HTERT RPE-1 (cell line): ENCODE measurements around the gene PPP1R11.
"Not testable (repeated sequence)": the region's sequence is repeated elsewhere in the genome, so short reads cannot be mapped to it uniquely, and the experiment has no call there.

ENCODE experiments used
- in situ Hi-C: fragments of 300-500 bp; cut with MboI; formaldehyde crosslinking; loops from 4 replicates; pipeline ENCODE4 v1.14.3; 2020; ENCODE audit warnings: low sequenced_read_pairs

The PPP1R11 gene, protein sequence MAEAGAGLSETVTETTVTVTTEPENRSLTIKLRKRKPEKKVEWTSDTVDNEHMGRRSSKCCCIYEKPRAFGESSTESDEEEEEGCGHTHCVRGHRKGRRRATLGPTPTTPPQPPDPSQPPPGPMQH

DNA sequence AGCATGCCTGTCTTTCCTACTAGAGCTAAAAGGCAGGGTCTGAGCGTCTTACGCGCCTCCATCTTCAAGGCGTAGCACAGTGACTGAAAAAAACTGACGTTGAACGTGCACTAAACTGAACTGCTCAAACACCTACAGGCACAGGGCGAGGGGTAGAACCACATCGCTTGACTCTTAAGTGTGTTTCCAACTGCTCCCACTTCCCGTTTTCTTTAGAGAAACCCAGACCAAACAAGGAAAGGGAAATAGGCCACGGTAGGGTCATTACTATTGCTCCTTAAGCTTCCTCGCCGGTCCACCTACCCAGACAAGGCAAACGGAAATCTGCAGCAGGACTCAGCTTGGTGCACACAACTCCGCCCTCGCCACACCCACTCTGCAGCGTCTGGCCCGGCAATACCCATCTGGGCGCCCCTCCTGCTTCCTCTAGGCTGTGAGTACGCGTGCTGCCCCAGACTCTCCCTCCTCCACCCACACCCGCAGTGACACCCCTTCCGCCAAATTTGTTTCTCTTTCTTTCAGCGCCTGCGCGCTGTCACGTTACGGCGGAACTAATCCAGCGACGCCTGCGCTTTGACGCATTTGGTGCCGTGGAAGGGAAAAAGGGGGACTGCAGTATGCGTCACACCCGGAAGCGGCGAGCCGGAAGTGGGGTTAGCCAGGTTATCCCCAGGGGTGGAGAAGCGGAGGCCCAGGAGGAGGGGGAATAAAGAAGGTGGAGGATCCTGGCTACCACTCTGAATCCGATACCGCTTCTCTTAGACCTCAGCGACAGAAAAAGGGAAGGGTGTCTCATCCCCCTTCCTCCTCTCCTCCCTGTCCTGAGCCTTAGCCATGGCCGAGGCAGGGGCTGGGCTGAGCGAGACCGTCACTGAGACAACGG is at the start of gene PPP1R11:
Gene PPP1R11 (plus strand): TSS at position 622 of the 883 bp plus-strand sequence. CDS start 213 bp downstream, at position 835.
- in situ Hi-C loops, result no loop called here

GRCh38 chr6:30019819-30020218 is 47.2 kb upstream of the PPP1R11 start:
- in situ Hi-C loops, result no loop called here

DNA sequence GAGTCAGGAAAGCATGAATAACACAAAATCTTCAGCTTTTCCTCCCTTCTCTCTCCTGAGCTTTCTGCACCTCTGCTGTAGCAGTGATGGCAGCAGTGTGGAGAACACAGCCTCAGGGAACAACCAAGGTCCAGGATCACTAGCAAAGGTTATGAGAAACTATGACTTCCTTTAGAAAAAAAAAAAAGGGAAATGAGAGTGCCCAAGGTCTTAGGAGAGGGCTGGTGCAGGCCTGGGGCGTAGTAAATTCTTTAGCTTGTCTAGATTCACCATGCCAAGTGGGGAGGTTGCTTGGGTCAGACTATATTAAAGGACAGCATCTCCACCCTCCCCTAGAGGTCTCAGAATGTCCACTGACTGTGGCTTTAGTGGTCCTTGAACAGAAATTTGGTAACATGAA is 46.4 kb upstream of the PPP1R11 start:
- in situ Hi-C loops, result no loop called here

GRCh38 chr6:30022189-30022588 is 44.8 kb upstream of the PPP1R11 start:
- in situ Hi-C loops, result no loop called here

DNA sequence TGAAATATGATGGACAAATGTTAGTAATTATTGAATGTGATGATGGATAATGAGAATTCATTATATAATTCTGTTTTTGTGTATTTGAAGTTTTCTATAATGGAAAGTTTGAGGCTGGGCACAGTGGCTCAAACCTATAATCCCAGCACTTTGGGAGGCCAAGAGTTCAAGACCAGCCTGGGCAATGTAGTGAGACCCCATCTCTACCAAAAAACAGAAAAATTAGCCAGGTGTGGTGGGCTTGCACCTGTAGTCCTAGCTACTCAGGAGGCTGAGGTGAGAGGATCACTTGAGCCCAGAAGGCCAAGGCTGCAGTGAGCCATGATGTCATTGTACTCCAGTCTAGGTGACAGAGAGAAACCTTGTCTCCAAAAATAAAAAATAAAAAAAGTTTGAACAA is 44.3 kb upstream of the PPP1R11 start:
- in situ Hi-C loops, result not testable (repeated sequence)

DNA sequence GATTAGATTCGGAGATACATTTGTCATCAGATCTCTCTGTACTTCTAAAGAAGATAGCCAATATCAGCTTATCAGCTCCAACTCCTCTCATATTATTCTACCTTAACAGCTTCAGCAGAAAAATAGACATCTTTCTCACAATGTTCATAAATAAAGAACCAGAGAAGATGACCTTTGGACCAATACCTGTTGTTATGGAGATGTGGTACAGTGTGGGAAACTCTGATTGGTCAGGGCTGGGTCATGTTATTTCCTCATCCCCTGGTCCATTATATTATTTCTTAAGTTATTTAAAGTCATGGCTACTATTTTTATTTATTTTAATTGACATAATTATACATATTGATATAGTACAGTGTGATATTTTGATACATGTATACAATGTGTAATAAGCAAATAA is 41.8 kb upstream of the PPP1R11 start:
- in situ Hi-C loops, result no loop called here

DNA sequence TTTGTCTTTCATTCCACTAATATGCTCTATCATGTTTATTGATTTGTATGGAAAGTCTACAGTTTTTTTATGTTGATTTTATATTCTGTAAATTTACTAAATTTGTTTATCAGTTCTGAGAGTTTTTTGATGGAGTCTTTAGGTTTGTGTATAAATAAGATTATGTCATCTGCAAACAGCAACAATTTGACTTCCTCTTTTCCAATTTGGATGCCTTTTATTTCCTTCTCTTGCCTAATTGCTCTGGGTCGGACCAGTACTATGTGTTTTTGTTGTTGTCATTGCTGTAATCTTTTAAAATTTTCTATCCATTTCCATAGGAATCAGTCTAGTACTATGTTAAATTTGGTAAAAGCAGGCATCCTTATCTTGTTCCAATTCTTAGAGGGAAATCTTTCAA is 37.4 kb upstream of the PPP1R11 start:
- in situ Hi-C loops, result no loop called here

GRCh38 chr6:30031381-30031780 is 35.6 kb upstream of the PPP1R11 start:
- in situ Hi-C loops, result no loop called here

GRCh38 chr6:30033440-30033839 is 33.6 kb upstream of the PPP1R11 start:
- in situ Hi-C loops, result not testable (repeated sequence)

- in situ Hi-C loops, result no loop called here
Observed at GRCh38 chr6:30035784-30036183, 31.2 kb upstream of the PPP1R11 start.

- in situ Hi-C loops, result no loop called here
Observed at GRCh38 chr6:30037182-30037788, 29.7 kb upstream of the PPP1R11 start.

DNA sequence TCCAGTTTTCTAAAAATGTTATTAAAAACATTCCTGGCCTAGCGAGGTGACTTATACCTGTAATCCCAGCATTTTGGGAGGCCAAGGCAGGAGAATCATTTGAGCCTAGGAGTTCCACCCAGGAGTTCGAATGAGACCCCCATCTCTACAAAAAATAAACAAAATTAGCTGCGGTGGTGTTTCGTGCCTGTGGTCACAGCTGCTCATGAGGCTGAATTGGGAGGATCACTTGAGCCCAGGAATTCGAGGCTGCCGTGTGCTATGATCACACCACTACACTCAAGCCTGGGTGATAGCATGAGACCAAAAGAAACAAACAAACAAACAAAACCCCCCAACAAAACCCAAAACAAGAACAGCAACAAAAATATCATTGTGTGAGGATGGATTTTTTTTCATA is 25.8 kb upstream of the PPP1R11 start:
- in situ Hi-C loops, result no loop called here

DNA sequence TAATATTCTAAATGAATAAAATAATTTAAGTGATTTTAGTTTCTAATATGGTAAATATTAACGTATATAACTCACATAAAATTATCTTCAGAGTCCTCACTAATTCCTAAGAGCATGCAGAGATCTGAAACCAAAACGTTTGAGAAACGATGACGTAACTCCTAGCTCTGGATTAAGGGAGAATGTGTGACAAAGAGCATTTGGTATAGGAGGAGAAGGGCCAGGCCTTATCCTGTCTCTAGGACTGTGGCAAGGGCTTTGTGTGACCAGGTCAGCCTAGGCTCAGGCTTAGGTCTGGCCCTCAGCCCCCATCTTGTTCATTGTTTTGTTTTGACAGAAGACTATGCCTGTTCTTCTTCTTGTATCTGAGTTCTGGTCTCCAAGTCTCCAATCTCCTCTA is 25.2 kb upstream of the PPP1R11 start:
- in situ Hi-C loops, result no loop called here

GRCh38 chr6:30042476-30042875 is 24.5 kb upstream of the PPP1R11 start:
- in situ Hi-C loops, result no loop called here

- in situ Hi-C loops, result no loop called here
Observed at GRCh38 chr6:30042914-30043313, 24.1 kb upstream of the PPP1R11 start.

- in situ Hi-C loops, result no loop called here
Observed at GRCh38 chr6:30043744-30044143, 23.3 kb upstream of the PPP1R11 start.

GRCh38 chr6:30044630-30045029 is 22.4 kb upstream of the PPP1R11 start:
- in situ Hi-C loops, result no loop called here

DNA sequence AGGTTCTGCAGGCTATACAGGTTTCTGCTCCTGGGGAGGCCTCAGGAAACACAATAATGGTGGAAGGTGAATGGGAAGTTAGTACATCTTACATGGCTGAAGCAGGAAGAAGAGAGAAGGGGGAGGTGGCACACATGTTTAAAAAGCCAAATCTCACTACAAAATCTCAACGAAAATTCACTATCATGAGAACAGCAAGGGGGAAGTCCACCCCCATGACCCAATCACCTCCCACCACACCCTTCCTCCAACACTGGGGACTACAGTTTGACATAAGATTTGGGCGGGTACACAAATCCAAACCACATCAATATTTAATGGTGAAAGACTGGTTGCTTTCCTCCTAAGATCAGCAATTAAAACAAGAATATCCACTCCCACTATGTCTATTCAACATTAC is 19.8 kb upstream of the PPP1R11 start:
- in situ Hi-C loops, result no loop called here

DNA sequence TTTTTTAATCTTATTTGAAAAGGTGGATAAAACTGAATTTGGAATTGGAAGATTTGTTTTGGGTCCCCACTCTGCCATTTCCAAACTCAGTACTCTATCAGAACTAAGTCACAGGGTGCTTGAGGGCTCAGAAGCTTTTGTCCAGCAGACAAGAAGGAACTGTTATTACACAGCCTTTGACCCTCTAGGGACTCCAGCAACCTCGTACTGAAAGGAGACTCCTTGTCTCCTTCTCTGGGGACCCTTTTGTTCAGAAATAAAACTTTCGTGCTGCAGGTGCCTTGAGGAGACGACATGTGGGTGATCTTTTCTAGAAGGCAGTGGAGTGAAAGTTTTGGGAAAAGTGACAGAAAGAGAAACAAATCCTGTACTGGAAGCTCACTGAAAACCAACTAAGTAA is 13.3 kb upstream of the PPP1R11 start:
- in situ Hi-C loops, result no loop called here

DNA sequence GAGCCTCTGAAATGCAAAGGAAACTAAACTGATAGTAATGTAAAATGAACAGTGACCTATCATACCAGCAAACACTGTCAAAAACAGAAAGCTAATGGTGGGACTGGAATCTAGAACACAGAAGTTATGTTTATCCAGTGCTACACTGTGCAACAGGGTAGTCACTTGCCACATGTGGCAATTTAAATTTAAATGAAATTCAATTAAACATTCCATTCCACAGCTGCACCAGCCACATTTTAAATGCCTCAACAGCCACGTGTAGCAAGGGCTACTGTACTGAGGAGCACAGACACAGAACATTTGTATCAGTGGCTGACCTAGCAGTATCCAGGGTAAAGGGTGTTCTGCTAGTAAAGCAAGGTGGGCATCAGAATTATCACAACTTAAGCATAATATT is 11.5 kb upstream of the PPP1R11 start:
- in situ Hi-C loops, result no loop called here

DNA sequence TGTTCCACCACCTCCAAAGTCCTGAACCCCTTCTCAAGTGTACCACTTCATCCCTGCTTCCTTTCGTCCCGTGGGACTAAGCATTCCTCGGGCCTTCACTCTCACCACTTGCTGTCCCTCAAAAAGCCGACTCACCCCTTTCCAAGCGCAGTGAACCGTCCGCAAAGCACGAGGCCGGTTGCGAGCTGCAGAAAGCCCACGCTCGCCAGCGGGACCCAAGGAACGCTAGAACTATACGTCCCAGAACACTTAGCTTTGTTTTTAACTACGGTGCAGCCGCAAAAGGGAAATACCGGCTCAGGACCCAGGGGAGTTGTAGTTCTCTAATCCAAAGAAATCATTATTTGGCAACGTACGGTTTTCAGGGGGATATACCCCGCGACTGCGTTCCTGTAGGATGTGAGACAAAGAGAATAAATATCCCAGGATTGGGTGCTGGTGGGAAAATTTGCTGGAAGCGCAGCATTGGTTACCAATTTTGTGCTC is 6.3 kb upstream of the PPP1R11 start:
- in situ Hi-C loops, result no loop called here
